CD4-positive, alpha-beta T cell treated with Interleukin-2 at 100 ng/mL for 4 hours (primary cell): ENCODE data around the gene DMPK.
"Not testable (repeated sequence)": the region's sequence is repeated elsewhere in the genome, so short reads cannot be mapped to it uniquely, and the experiment has no call there.

Source experiments
- DNase-seq: peaks from one replicate; pipeline ENCODE4 v3.0.0-alpha.2; 2020; ENCODE audit warnings: low spot score

Gene DMPK

GRCh38 chr19:45768655-45768983 is 13.7 kb downstream of the DMPK start:
- DNase-seq = peak; percentile 30

- DNase-seq = no peak
These were observed 14.2 kb downstream of the DMPK start for GRCh38 chr19:45767881-45768654.

- no peak for DNase-seq
These were observed 14.8 kb downstream of the DMPK start for GRCh38 chr19:45767410-45767880.

- DNase-seq = no peak
These were observed 15.4 kb downstream of the DMPK start for GRCh38 chr19:45766869-45767346.

- no peak for DNase-seq
These were observed 15.9 kb downstream of the DMPK start for GRCh38 chr19:45766296-45766868.

GRCh38 chr19:45765702-45766295 is 16.5 kb downstream of the DMPK start:
- no peak for DNase-seq

- DNase-seq = no peak
These were observed 17.2 kb downstream of the DMPK start for GRCh38 chr19:45764945-45765701.

GRCh38 chr19:45764475-45764874 is 17.8 kb downstream of the DMPK start:
- DNase-seq = no peak

GRCh38 chr19:45763691-45764294 is 18.5 kb downstream of the DMPK start:
- DNase-seq = no peak

GRCh38 chr19:45762870-45763631 is 19.2 kb downstream of the DMPK start:
- DNase-seq = no peak

- DNase-seq = no peak
These were observed 20.6 kb downstream of the DMPK start for GRCh38 chr19:45761714-45762113.

GRCh38 chr19:45758921-45759320 is 23.4 kb downstream of the DMPK start:
- no peak for DNase-seq

GRCh38 chr19:45757695-45758094 is 24.6 kb downstream of the DMPK start:
- no peak for DNase-seq

GRCh38 chr19:45754323-45754722 is 28.0 kb downstream of the DMPK start:
- DNase-seq = no peak

GRCh38 chr19:45753548-45753947 is 28.7 kb downstream of the DMPK start:
- DNase-seq = no peak

- DNase-seq = no peak
These were observed 29.7 kb downstream of the DMPK start for GRCh38 chr19:45752639-45753038.

- not testable (repeated sequence) for DNase-seq
These were observed 30.8 kb downstream of the DMPK start for GRCh38 chr19:45751483-45751882.

GRCh38 chr19:45747513-45747912 is 34.8 kb downstream of the DMPK start:
- DNase-seq = no peak

GRCh38 chr19:45746866-45747265 is 35.4 kb downstream of the DMPK start:
- DNase-seq = no peak

- DNase-seq = no peak
These were observed 36.7 kb downstream of the DMPK start for GRCh38 chr19:45745606-45746005.

GRCh38 chr19:45742969-45743368 is 39.3 kb downstream of the DMPK start:
- no peak for DNase-seq
